Measurements from ENCODE around the gene CRB2. TPM values are rescaled to one million over a fixed set of nuclear protein-coding genes. Genes with fewer than 3 reads are reported as not detected.
A peak's percentile ranks its signal among the peaks of the same experiment; 100 is the strongest.

The CRB2 gene
- total and polyA plus RNA-seq, 2 donors (not counting 1 experiment from before 2014, with no cell fraction given) = not detected

- H3K4me3 ChIP-seq (replicated peaks in 1 of 4; ENCODE audit: control extremely low read depth in 1 of 4, insufficient read depth in 1 of 4, low read depth in 3 of 4, low read length in 4 of 4) = no peak overlapping the region
- no peak overlapping the region for H3K27ac ChIP-seq (ENCODE audit: insufficient read depth, low read length)
- TF ChIP-seq CTCF (conservative IDR thresholded peaks at IDR 0.05 in 1 of 2, IDR thresholded peaks at IDR 0.05 in 1 of 2; ENCODE audit: low read depth in 1 of 2, low read length in 2 of 2) (no peak), EZH2 (IDR thresholded peaks at IDR 0.05; ENCODE audit: low read length, missing control alignments) (no peak)
- no peaks in the 10 kb centered on the region for H3K4me1 ChIP-seq (ENCODE audit: control insufficient read depth, extremely low read depth, insufficient read depth, low read length)
- H2AFZ ChIP-seq (ENCODE audit: low read length) = no peak overlapping the region
- no peaks in the 10 kb centered on the region for H3K36me3 ChIP-seq (ENCODE audit: control insufficient read depth, insufficient read depth, low read length)
- no peaks in the 10 kb centered on the region for H3K9me3 ChIP-seq (ENCODE audit: control insufficient read depth, insufficient read depth, low read depth, low read length)
- no peak overlapping the region for H3K4me2 ChIP-seq (ENCODE audit: extremely low read depth, insufficient read depth, low read length)
- no peak overlapping the region for H3K9ac ChIP-seq (ENCODE audit: insufficient read depth, low read length)
- H4K20me1 ChIP-seq (ENCODE audit: control insufficient read depth, extremely low read depth, insufficient read depth, low read length) = no peaks in the 10 kb centered on the region
- H3K27me3 ChIP-seq (ENCODE audit: control insufficient read depth, insufficient read depth, low read length) = no peaks in the 10 kb centered on the region
- peak in 1 of 2 donors; percentile 44 for DNase-seq (ENCODE audit: low read depth in 2 of 2)
- no peaks in the 10 kb centered on the region for H3K79me2 ChIP-seq (ENCODE audit: control insufficient read depth, insufficient read depth, low read length)
These were observed 17.0 kb upstream of the CRB2 start for GRCh38 chr9:123338710-123339665.

DNA sequence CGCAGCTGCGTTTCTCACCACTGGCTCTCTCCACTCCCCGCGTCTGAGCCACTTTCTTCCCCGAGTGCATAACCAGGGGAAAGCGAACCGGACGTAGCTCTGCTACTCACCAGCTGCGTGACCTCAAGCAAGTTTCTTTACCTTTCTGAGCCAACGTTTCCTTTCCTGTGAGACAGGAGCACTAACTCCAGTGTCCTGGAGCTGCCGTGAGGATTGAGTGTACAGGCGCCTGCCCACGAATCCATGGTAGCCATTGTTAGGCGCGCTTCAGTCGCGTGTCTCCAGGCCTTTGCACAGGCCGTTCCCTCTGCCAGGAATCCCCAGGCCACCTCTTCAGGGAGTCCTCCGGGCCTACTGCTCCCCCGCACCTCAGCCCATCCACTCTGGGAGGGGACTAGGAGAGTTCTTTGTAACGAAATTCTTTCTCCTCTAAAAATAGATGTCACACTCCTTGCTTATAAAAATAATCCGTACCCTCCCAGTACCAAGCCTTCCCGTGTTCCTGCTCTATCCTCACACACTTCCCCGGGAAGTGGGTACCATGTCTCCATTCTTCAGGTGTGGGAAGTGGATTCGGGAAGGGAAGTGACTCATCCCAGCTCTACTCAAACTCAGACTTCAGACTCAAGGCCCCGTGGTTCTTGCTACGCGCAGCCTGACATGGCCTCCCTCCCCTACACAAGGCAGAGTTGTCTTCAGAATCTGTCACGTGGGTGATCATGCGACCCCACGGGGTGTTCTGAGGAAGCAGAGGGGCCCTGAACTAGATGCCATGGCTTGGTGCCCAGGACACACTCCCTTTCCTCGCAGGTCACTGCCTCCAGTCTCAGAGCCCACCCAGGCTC, 16.1 kb upstream of the CRB2 start:
- H3K36me3 ChIP-seq (ENCODE audit: control insufficient read depth, insufficient read depth, low read length) = no peaks in the 10 kb centered on the region
- no peak overlapping the region for H3K4me2 ChIP-seq (ENCODE audit: extremely low read depth, insufficient read depth, low read length)
- H3K9me3 ChIP-seq (ENCODE audit: control insufficient read depth, insufficient read depth, low read depth, low read length) = no peaks in the 10 kb centered on the region
- no peaks in the 10 kb centered on the region for H4K20me1 ChIP-seq (ENCODE audit: control insufficient read depth, extremely low read depth, insufficient read depth, low read length)
- H3K4me1 ChIP-seq (ENCODE audit: control insufficient read depth, extremely low read depth, insufficient read depth, low read length) = no peaks in the 10 kb centered on the region
- no peaks in the 10 kb centered on the region for H3K79me2 ChIP-seq (ENCODE audit: control insufficient read depth, insufficient read depth, low read length)
- H3K27me3 ChIP-seq (ENCODE audit: control insufficient read depth, insufficient read depth, low read length) = no peaks in the 10 kb centered on the region
- no peak for TF ChIP-seq EZH2 (IDR thresholded peaks at IDR 0.05; ENCODE audit: low read length, missing control alignments)
- no peak for TF ChIP-seq CTCF (conservative IDR thresholded peaks at IDR 0.05 in 1 of 2, IDR thresholded peaks at IDR 0.05 in 1 of 2; ENCODE audit: low read depth in 1 of 2, low read length in 2 of 2)
- DNase-seq (ENCODE audit: low read depth in 2 of 2) = peak in 1 of 2 donors; percentile 40
- H3K27ac ChIP-seq (ENCODE audit: insufficient read depth, low read length) = no peak overlapping the region
- no peak overlapping the region for H3K9ac ChIP-seq (ENCODE audit: insufficient read depth, low read length)
- H3K4me3 ChIP-seq (replicated peaks in 1 of 4; ENCODE audit: control extremely low read depth in 1 of 4, insufficient read depth in 1 of 4, low read depth in 3 of 4, low read length in 4 of 4) = no peak overlapping the region
- no peak overlapping the region for H2AFZ ChIP-seq (ENCODE audit: low read length)

DNA sequence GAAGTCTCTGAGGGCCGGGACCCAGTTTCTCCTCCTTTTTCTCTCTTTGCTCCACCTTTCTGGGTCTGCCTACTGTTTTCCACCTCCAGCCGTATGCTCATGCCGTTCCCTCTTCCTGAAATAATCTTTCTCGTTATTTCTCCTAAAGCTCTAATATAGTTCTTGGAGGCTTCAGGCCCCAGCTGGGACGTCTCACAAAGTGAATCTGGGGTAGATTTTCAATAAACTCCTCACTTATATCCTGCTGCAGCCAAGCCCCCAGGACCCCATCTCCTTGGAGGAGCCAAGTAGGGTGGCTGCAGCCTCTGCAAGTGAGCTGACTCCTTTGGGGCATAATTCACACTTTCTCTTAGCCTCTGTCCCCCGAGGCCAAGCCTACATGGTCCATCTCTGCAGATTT, 14.2 kb upstream of the CRB2 start:
- no peaks in the 10 kb centered on the region for H3K36me3 ChIP-seq (ENCODE audit: control insufficient read depth, insufficient read depth, low read length)

More for the DNA sequence above, 14.2 kb upstream of the CRB2 start:
- no peak overlapping the region for H2AFZ ChIP-seq (ENCODE audit: low read length)
- no peak overlapping the region for H3K9ac ChIP-seq (ENCODE audit: insufficient read depth, low read length)
- no peak overlapping the region for H3K4me3 ChIP-seq (replicated peaks in 1 of 4; ENCODE audit: control extremely low read depth in 1 of 4, insufficient read depth in 1 of 4, low read depth in 3 of 4, low read length in 4 of 4)
- no peak overlapping the region for H3K4me2 ChIP-seq (ENCODE audit: extremely low read depth, insufficient read depth, low read length)
- H3K9me3 ChIP-seq (ENCODE audit: control insufficient read depth, insufficient read depth, low read depth, low read length) = no peaks in the 10 kb centered on the region
- no peak for TF ChIP-seq CTCF (conservative IDR thresholded peaks at IDR 0.05 in 1 of 2, IDR thresholded peaks at IDR 0.05 in 1 of 2; ENCODE audit: low read depth in 1 of 2, low read length in 2 of 2)
- no peak for TF ChIP-seq EZH2 (IDR thresholded peaks at IDR 0.05; ENCODE audit: low read length, missing control alignments)
- H3K4me1 ChIP-seq (ENCODE audit: control insufficient read depth, extremely low read depth, insufficient read depth, low read length) = no peaks in the 10 kb centered on the region
- no peaks in the 10 kb centered on the region for H4K20me1 ChIP-seq (ENCODE audit: control insufficient read depth, extremely low read depth, insufficient read depth, low read length)
- DNase-seq (ENCODE audit: low read depth in 2 of 2) = no peak
- no peaks in the 10 kb centered on the region for H3K27me3 ChIP-seq (ENCODE audit: control insufficient read depth, insufficient read depth, low read length)
- H3K79me2 ChIP-seq (ENCODE audit: control insufficient read depth, insufficient read depth, low read length) = no peaks in the 10 kb centered on the region
- H3K27ac ChIP-seq (ENCODE audit: insufficient read depth, low read length) = no peak overlapping the region

Data from fibroblast of lung (primary cell).